IMR-90 (cell line): ENCODE measurements around the gene ZNF473. TPM values are rescaled to one million over a fixed set of nuclear protein-coding genes. Genes with fewer than 3 reads are reported as not detected.

Experiments used
- ATAC-seq: fragments of 200-7000 bp; cut with Tn5 transposase; 2 replicates; pipeline ENCODE4 v1.9.1; 2020; ENCODE audit warnings: low read depth, mild to moderate bottlenecking, moderate library complexity
- BruUV-seq: library from RNA; stranded (reverse); fragments of 400-500 nt; replicated peaks from 2 replicates; lab custom pipeline; 2021; lab: Mats Ljungman, UMichigan
- CTCF ChIA-PET: fragments of 300-600 bp; formaldehyde crosslinking; extraction: SDS; loops from one replicate; lab custom pipeline; 2021; ENCODE audit warnings: antibody characterized with exemption; lab: Yijun Ruan, JAX
- POLR2A ChIA-PET: fragments of 300-600 bp; sonication (Branson Sonifier 250); formaldehyde crosslinking; loops from one replicate; lab custom pipeline; 2022; ENCODE audit warnings: antibody characterized with exemption; ENCODE audit not compliant: unreplicated experiment; lab: Charles Lee
- DNase-seq: peaks from one replicate; pipeline ENCODE4 v3.0.0; 2013
- H2AFZ ChIP-seq: replicated peaks from 2 replicates; pipeline ENCODE3; 2013; ENCODE audit warnings: low read length, mild to moderate bottlenecking; ENCODE audit not compliant: poor library complexity
- H2AK5ac ChIP-seq: 2 replicates; pipeline ENCODE4 v1.6.1; 2013; ENCODE audit warnings: low read depth, low read length, inconsistent platforms
- H2AK9ac ChIP-seq: replicated peaks from 2 replicates; pipeline ENCODE3; 2013; ENCODE audit warnings: mild to moderate bottlenecking, low read depth, low read length, moderate library complexity; ENCODE audit not compliant: poor library complexity
- H2BK120ac ChIP-seq: 2 replicates; pipeline ENCODE4 v1.6.1; 2013; ENCODE audit warnings: low read depth, low read length, inconsistent platforms
- H2BK15ac ChIP-seq: 3 replicates; pipeline ENCODE4 v1.6.1; 2013; ENCODE audit warnings: low read depth, low read length, inconsistent platforms
- H2BK20ac ChIP-seq: 2 replicates; pipeline ENCODE4 v1.6.1; 2013; ENCODE audit warnings: low read depth, mild to moderate bottlenecking, inconsistent platforms, low read length, moderate library complexity
- H2BK5ac ChIP-seq: 2 replicates; pipeline ENCODE4 v1.6.1; 2013; ENCODE audit warnings: mild to moderate bottlenecking, low read depth, low read length, inconsistent platforms; ENCODE audit not compliant: poor library complexity, severe bottlenecking
- H3K14ac ChIP-seq: replicated peaks from 2 replicates; pipeline ENCODE4 v1.6.1; 2013; ENCODE audit warnings: low read depth, low read length, inconsistent platforms
- H3K18ac ChIP-seq: 2 replicates; pipeline ENCODE4 v1.6.1; 2013; ENCODE audit warnings: low read depth, low read length, control low read depth
- H3K23ac ChIP-seq: 2 replicates; pipeline ENCODE4 v1.6.1; 2013; ENCODE audit warnings: low read depth, low read length, inconsistent platforms
- H3K27ac ChIP-seq: 2 replicates; pipeline ENCODE4 v1.5.1; 2013; ENCODE audit warnings: mild to moderate bottlenecking, control low read depth, low read length; ENCODE audit not compliant: insufficient read depth
- H3K27me3 ChIP-seq: 2 replicates; pipeline ENCODE4 v1.6.1; 2013; ENCODE audit warnings: low read length; ENCODE audit not compliant: control insufficient read depth, insufficient read depth
- H3K36me3 ChIP-seq: 2 replicates; pipeline ENCODE4 v1.6.1; 2013; ENCODE audit warnings: low read length, mixed read lengths; ENCODE audit not compliant: control insufficient read depth, insufficient read depth
- H3K4ac ChIP-seq: 2 replicates; pipeline ENCODE4 v1.6.1; 2013; ENCODE audit warnings: low read depth, low read length, inconsistent platforms
- H3K4me1 ChIP-seq: 2 replicates; pipeline ENCODE4 v1.6.1; 2013; ENCODE audit warnings: low read length, mixed read lengths; ENCODE audit not compliant: control insufficient read depth, insufficient read depth
- H3K4me2 ChIP-seq: 2 replicates; pipeline ENCODE4 v1.6.1; 2013; ENCODE audit warnings: low read depth, mild to moderate bottlenecking, control low read depth, low read length, moderate library complexity
- H3K4me3 ChIP-seq: 2 replicates; pipeline ENCODE4 v1.5.1; 2013; ENCODE audit warnings: low read depth, mild to moderate bottlenecking, control low read depth, low read length, moderate library complexity; ENCODE audit not compliant: insufficient read depth
- H3K56ac ChIP-seq: 2 replicates; pipeline ENCODE4 v1.6.1; 2013; ENCODE audit warnings: low read length, inconsistent platforms; ENCODE audit not compliant: insufficient read depth; ENCODE audit errors: extremely low read depth
- H3K79me1 ChIP-seq, 2 experiments: 2 replicates each; pipeline ENCODE4 v1.6.1; 2013; ENCODE audit warnings: low read length in 2 of 2, inconsistent platforms in 1 of 2, low read depth in 1 of 2
- H3K9ac ChIP-seq: 2 replicates; pipeline ENCODE4 v1.6.1; 2013; ENCODE audit warnings: low read depth, low read length, control low read depth
- H3K9me1 ChIP-seq: 2 replicates; pipeline ENCODE4 v1.6.1; 2013; ENCODE audit warnings: low read length, inconsistent platforms; ENCODE audit not compliant: insufficient read depth
- H3K9me3 ChIP-seq: 2 replicates; pipeline ENCODE4 v1.6.1; 2013; ENCODE audit warnings: low read length; ENCODE audit not compliant: control insufficient read depth, insufficient read depth
- H4K20me1 ChIP-seq: 2 replicates; pipeline ENCODE4 v1.6.1; 2013; ENCODE audit warnings: low read length, inconsistent platforms; ENCODE audit not compliant: insufficient read depth
- H4K5ac ChIP-seq: 2 replicates; pipeline ENCODE4 v1.6.1; 2013; ENCODE audit warnings: mild to moderate bottlenecking, low read depth, low read length, control low read depth
- H4K8ac ChIP-seq, 2 experiments: 2 replicates each; pipeline ENCODE4 v1.6.1; 2013; ENCODE audit warnings: low read depth in 2 of 2, low read length in 2 of 2, control low read depth in 1 of 2, inconsistent platforms in 1 of 2
- H4K91ac ChIP-seq: 2 replicates; pipeline ENCODE4 v1.6.1; 2013; ENCODE audit warnings: low read depth, low read length, inconsistent platforms; ENCODE audit not compliant: insufficient read depth
- CEBPB ChIP-seq: IDR thresholded peaks from 2 replicates; pipeline ENCODE4 v1.6.1; 2012; ENCODE audit warnings: low read depth, low read length, improper control_type of control experiment
- CHD1 ChIP-seq: IDR thresholded peaks from 2 replicates; pipeline ENCODE4 v1.6.1; 2012; ENCODE audit warnings: low read depth, low read length, improper control_type of control experiment
- ELK1 ChIP-seq: fragments of 150-350 bp; IDR thresholded peaks from 2 replicates; pipeline ENCODE4 v1.6.1; 2016; ENCODE audit warnings: low read depth, mild to moderate bottlenecking, low read length, moderate library complexity, borderline replicate concordance
- MAZ ChIP-seq: IDR thresholded peaks from 2 replicates; pipeline ENCODE4 v1.6.1; 2012; ENCODE audit warnings: low read depth, mild to moderate bottlenecking, low read length, improper control_type of control experiment, moderate library complexity, borderline replicate concordance
- MXI1 ChIP-seq: IDR thresholded peaks from 2 replicates; pipeline ENCODE4 v1.6.1; 2012; ENCODE audit warnings: low read depth, mild to moderate bottlenecking, low read length, moderate library complexity, borderline replicate concordance
- RAD21 ChIP-seq: IDR thresholded peaks from 2 replicates; pipeline ENCODE4 v1.6.1; 2012; ENCODE audit warnings: low read length, improper control_type of control experiment
- RCOR1 ChIP-seq: IDR thresholded peaks from 2 replicates; pipeline ENCODE4 v1.6.1; 2012; ENCODE audit warnings: mild to moderate bottlenecking, low read length, improper control_type of control experiment; ENCODE audit not compliant: insufficient replicate concordance
- WGBS, 2 experiments: methylation state at CpG; one replicate each; pipeline versions ENCODE4 v1.1.5 to v1.1.7; 2013; ENCODE audit warnings: missing lambda C conversion rate in 2 of 2; ENCODE audit not compliant: insufficient read length in 1 of 2; ENCODE audit errors: extremely low coverage in 2 of 2; 5-methylcytosine and 5-hydroxymethylcytosine counted together
- dilution Hi-C: fragments of 300-500 bp; cut with HindIII; formaldehyde crosslinking; loops from one replicate; pipeline ENCODE4 v1.14.3; 2018; ENCODE audit warnings: low sequenced_read_pairs; ENCODE audit not compliant: unreplicated experiment
- in situ Hi-C: fragments of 300-500 bp; cut with MboI; formaldehyde crosslinking; loops from 3 replicates; pipeline ENCODE4 v1.14.3; 2019; ENCODE audit warnings: low sequenced_read_pairs, inconsistent platforms, mixed read lengths
- intact Hi-C: fragments of 100-400 bp; cut with micrococcal nuclease; formaldehyde crosslinking; loops from 2 replicates; pipeline ENCODE4 v1.10.0; 2022
- polyA plus RNA-seq, 3 experiments: library from polyadenylated mRNA; depleted of rRNA; stranded (reverse); fragments of >200 nt; gene quantifications; 2 replicates each; pipeline ENCODE4 v1.2.3, GENCODE V29; 2012; ENCODE audit warnings: low replicate concordance in 1 of 3
- total RNA-seq: library from RNA; depleted of rRNA; stranded (reverse); fragments of >200 nt; gene quantifications from 2 replicates; pipeline ENCODE4 v1.2.3, GENCODE V29; 2012

Gene ZNF473
- total and polyA plus RNA-seq, 2 of the 4 experiments (the other 2 are of a cell fraction): 4.5 to 13.3 TPM

GRCh38 chr19:50003810-50004419 lies 21.9 kb upstream of the ZNF473 start (continued):
- no peak; the same call in 1 of the 2 replicates for TF ChIP-seq MAZ

DNA sequence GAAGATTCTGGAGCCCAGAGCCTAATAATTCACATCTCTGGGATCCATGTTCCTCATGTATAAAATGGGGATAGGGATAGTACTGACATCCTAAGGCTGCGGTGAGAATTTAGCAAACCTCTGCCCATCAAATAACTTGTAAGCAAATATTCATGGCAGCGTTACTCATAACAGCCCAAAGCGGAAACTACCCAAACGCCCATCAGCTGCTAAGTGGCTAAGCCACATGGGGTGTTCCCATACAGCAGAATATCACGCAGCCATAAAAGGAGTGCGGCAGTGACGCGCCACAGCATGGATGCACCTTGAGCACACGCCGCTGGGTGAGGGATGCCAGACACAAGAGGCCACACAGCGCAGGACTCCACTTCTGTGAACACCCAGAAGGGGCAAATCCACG lies 20.4 kb upstream of the ZNF473 start:
- Histone ChIP-seq H3K9me1 (peaks cover 22% of the 10 kb centered on the region), H3K4ac (no peak overlapping the region), H3K27ac (no peak overlapping the region), H2AK9ac (no peak overlapping the region), H2BK15ac (no peak overlapping the region), H2BK120ac (no peak overlapping the region), H3K4me2 (no peak overlapping the region), H3K4me3 (no peak overlapping the region), H2AFZ (no peak overlapping the region), H2BK20ac (no peak overlapping the region), H3K23ac (no peak overlapping the region), H4K8ac (no peak overlapping the region), H3K36me3 (peaks cover 64% of the 10 kb centered on the region), H3K4me1 (peaks cover 10% of the 10 kb centered on the region), H3K56ac (no peak overlapping the region), H3K9me3 (no peaks in the 10 kb centered on the region), H3K9ac (no peak overlapping the region), H3K79me1 (peaks cover 19 to 52% of the 10 kb centered on the region in 2 experiments), H4K91ac (no peak overlapping the region), H2BK5ac (no peak overlapping the region), H4K20me1 (peaks cover 24% of the 10 kb centered on the region), H4K5ac (no peak overlapping the region), H3K18ac (no peak overlapping the region), H2AK5ac (0 out of 2 replicates have a peak overlapping the region, but pooled peaks have one; percentile 35), H3K27me3 (no peaks in the 10 kb centered on the region), H3K14ac (no peak overlapping the region; the same call in 1 of the 2 replicates)
- BruUV-seq: no TSS peak
- whole genome bisulfite sequencing, 2 experiments: 100% methylated on average over 5 of the region's 12 CpGs; no CpG with 5 or more reads in 1 of the 2 experiments
- ATAC-seq (no peak), DNase-seq (no peak)
- intact Hi-C loops (no loop called here), in situ Hi-C loops (no loop called here), dilution Hi-C loops (no loop called here)
- TF ChIP-seq ELK1 (no peak), CHD1 (no peak), MXI1 (no peak), RCOR1 (no peak), RAD21 (no peak), CEBPB (no peak)
- ChIA-PET CTCF (no interaction called here), POLR2A (interaction anchor here (0.6 kb wide), 1 partner anchor 129 kb away, joined by 4 read pairs; no protein-coding TSS in a partner anchor)
